ENCODE data around the gene MAPKAP1. TPM values are rescaled to one million over a fixed set of nuclear protein-coding genes. Genes with fewer than 3 reads are reported as not detected.

Gene MAPKAP1
- total RNA-seq, 2 donors from 2014 or later: 54.9 to 70.1 TPM

DNA sequence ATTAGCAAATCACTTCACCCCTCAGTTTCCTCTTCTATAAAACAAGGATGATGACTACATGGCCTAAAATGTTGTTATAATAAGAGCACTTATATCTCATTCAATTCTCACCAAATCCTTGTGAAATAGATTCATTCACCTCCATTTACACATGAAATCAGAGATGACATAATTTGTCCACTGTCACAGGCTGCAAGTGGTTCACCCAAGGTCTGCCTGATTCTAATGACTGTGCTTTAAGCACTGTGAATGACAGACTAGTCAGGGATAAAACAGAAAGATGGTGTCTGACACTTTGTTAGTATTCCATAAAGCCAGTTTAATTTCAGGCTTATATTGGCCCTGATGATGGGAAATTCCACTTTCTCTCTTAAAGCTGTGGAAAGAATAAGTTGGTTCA lies 209.5 kb downstream of the MAPKAP1 start:
- no peak for TF ChIP-seq CTCF (IDR thresholded peaks at IDR 0.05)
- Histone ChIP-seq H3K27ac (no peak overlapping the region), H3K4me3 (no peak overlapping the region), H3K36me3 (no peaks in the 10 kb centered on the region), H3K9me3 (no peaks in the 10 kb centered on the region), H3K9ac (ENCODE audit: low read depth in 2 of 2, low read length in 2 of 2) (no peak overlapping the region), H3K27me3 (no peaks in the 10 kb centered on the region), H3K4me1 (peaks cover 6% of the 10 kb centered on the region)
- intact Hi-C loops (cut with DNase I): no loop called here
- DNase-seq: no peak

- no peak for TF ChIP-seq CTCF (IDR thresholded peaks at IDR 0.05)
- intact Hi-C loops (cut with DNase I): no loop called here
Observed at GRCh38 chr9:125496313-125496834, 210.6 kb downstream of the MAPKAP1 start.

DNA sequence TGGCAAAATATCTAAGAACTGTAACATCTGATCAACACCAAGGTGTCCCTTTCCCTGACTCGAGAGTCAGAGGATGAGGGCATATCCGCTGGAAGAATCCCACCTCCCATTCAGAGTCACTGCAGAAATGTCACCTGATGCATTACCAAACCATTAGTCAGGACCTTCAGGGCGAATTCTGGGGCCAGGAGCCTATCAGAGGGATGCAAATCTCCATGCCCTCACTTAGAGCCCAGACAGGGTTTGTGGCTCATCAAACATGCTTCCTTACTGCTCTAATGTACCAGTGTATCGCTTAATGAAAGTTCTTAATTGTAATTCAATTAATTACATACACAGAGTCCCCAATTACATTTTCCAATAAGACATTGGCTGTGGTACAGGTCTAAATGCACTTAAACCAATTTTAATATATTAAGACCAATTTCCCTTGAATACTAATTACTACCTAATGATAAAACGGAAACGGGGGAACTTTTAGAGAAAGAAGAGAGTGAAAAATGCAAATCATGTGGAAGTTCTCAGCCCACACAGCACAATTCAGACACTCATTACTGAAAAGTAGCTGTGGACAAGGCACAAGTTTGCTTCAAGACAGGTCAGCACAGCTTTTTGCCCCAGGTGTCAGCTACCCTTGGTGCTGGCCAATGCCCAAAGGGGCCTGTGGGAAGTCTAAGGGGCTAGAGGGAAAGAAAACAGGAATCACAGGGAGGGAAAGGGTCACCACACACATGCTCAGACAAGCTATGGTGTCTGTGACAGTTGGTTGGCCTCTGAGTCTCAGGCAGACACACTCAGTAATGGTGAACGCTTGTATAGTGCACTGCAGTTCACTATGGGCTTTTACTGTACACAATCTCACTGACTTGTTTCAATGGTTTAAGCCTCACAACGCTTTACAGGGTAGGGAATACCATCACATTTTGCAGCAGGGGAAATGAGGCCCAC lies 211.6 kb downstream of the MAPKAP1 start:
- DNase-seq: no peak

More at GRCh38 chr9:125496313-125496834, 210.6 kb downstream of the MAPKAP1 start:
- no peak for DNase-seq
- H3K27ac ChIP-seq: no peak overlapping the region
- H3K9me3 ChIP-seq: no peaks in the 10 kb centered on the region
- no peak overlapping the region for H3K9ac ChIP-seq (ENCODE audit: low read depth in 2 of 2, low read length in 2 of 2)
- no peaks in the 10 kb centered on the region for H3K27me3 ChIP-seq
- no peaks in the 10 kb centered on the region for H3K36me3 ChIP-seq
- peaks cover 6% of the 10 kb centered on the region for H3K4me1 ChIP-seq
- H3K4me3 ChIP-seq: no peak overlapping the region

DNA sequence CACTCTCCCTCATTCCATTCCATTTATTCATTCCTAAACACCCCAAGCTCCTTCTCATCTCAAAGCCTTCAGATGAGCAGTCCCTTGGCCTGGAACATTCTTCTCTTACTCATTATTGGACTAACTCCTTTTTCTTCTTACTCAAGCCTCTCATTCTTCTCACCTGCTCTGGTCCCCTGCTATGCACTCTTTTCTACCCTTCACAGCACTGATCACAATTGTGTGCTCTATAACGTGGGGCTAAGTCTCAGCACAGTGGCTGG lies 212.4 kb downstream of the MAPKAP1 start:
- TF ChIP-seq CTCF (IDR thresholded peaks at IDR 0.05): no peak
- H3K9ac ChIP-seq (ENCODE audit: low read depth in 2 of 2, low read length in 2 of 2): no peak overlapping the region
- intact Hi-C loops (cut with DNase I): no loop called here

More for the DNA sequence above, 211.6 kb downstream of the MAPKAP1 start:
- Histone ChIP-seq H3K4me1 (peaks cover 6% of the 10 kb centered on the region), H3K4me3 (no peak overlapping the region), H3K27me3 (no peaks in the 10 kb centered on the region), H3K27ac (no peak overlapping the region), H3K36me3 (no peaks in the 10 kb centered on the region), H3K9ac (ENCODE audit: low read depth in 2 of 2, low read length in 2 of 2) (no peak overlapping the region), H3K9me3 (no peaks in the 10 kb centered on the region)
- no peak for TF ChIP-seq CTCF (IDR thresholded peaks at IDR 0.05)
- intact Hi-C loops (cut with DNase I): no loop called here

DNA sequence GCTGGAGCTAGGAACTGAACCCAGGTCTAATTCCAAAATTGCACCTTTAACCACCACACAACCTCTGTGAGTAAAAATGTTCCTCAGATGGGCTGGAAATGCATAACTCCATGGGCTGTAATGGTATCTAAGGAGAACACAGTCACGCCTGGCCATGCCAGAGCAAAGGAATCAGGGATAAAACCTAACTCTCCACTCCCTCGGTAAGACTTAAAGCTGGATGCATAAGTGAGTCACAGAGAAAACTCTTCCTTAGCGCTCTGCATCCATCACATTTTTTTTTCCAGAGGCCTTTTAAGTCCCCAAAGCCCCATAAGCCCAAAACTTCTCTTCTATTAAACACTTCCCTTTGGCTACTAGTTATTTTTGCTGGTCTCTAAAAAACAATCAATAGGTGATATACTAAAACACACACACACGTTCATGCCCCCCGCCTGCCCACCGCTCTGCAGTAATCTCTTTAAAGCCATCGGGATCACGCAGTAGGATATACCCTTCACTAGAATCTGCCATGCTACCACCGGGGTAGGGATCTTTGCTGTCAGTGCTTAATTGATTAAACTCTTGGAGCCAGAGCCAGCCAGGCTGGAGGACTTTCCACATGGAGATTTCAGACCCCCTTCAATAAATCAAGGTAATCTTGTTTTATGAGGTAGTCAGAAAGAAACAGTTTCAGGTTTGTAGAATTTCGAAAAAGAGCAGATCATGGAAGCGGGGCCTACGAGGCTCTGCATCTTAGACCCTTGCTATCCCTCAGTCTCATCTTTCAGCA lies 212.9 kb downstream of the MAPKAP1 start:
- Histone ChIP-seq H3K36me3 (no peaks in the 10 kb centered on the region), H3K4me3 (no peak overlapping the region), H3K9me3 (no peaks in the 10 kb centered on the region), H3K27ac (no peak overlapping the region), H3K27me3 (no peaks in the 10 kb centered on the region), H3K4me1 (peaks cover 6% of the 10 kb centered on the region), H3K9ac (ENCODE audit: low read depth in 2 of 2, low read length in 2 of 2) (no peak overlapping the region)
- no peak for TF ChIP-seq CTCF (IDR thresholded peaks at IDR 0.05)
- DNase-seq: no peak
- intact Hi-C loops (cut with DNase I): no loop called here

More for the DNA sequence above, 212.4 kb downstream of the MAPKAP1 start:
- DNase-seq: no peak
- Histone ChIP-seq H3K27me3 (no peaks in the 10 kb centered on the region), H3K36me3 (no peaks in the 10 kb centered on the region), H3K9me3 (no peaks in the 10 kb centered on the region), H3K4me3 (no peak overlapping the region), H3K27ac (no peak overlapping the region), H3K4me1 (peaks cover 6% of the 10 kb centered on the region)

Data from colonic mucosa (tissue), 4 donors.